GM19468 (cell line): Measurements from ENCODE around the gene TRIP11.

Source experiments
- ATAC-seq: cut with Tn5 transposase; IDR thresholded peaks from one replicate; pipeline ENCODE4 v1.9.1; 2021; ENCODE audit warnings: mild to moderate bottlenecking, moderate library complexity, moderate number of reproducible peaks; ENCODE audit not compliant: unreplicated experiment; ENCODE audit errors: extremely low read depth

TRIP11 gene

DNA sequence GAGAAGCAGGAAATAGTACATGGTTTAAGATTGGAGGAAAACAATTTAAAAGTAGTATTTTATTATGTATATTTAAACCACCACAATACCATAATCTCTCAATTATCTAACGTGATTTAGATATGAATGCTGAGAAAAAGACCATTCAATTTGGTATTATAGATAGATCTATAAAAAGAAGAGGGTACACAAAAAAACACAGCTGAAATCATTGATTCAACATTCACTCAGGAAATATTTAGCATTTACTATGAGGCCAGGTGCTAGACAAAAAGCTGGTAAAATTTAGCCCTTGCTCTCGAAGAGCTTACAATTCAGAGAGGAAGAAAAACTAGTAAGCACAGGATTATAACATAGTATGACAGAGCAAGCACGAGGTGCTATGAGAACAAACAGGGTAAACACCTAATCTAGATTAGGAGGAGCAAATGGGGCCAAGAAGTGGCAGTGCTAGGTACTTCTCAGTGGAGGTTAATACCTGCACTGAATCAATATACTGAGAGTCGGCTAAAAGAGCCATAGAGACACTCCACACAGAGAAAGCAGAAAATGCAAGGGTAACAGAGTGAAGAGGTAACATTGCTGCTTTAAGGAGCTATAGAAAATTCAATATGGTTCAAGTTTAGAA is 27.6 kb downstream of the TRIP11 start:
- ATAC-seq: no peak

DNA sequence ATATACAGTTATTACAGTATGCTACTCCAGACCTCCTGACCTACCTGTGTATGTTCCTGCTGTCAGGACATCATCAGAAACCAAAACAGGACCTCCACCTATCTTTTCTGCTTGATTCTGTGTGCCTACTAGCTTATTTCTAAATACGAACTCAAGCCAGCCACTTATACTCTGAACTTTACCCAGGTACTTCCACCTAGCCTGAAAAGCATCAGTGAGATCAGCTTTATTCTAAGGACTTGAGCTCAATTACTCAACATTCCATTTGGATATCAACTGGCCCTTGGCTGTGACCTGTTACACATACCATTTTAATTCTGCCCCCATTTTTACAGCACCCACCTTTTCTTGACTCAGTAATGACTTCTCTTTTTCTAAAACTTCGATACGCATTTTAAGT is 29.2 kb downstream of the TRIP11 start:
- no peak for ATAC-seq

DNA sequence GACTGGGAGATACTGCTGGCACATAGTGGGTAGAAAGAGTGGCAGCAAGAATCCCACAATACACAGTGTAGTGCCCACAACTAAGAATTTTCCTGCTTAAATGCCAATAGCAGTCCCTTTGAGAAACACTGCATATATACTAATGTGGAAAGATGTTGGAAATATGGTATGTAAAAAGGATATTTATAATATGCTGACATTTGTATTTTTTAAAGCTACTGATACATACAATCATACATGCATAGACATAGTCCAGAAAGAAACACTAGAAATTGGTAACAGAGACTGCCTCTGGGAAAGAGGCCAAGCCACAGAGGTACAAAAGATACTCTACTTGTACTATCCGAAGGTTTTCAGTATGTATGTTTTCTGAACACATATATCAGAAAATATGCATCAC is 30.3 kb downstream of the TRIP11 start:
- ATAC-seq: no peak

DNA sequence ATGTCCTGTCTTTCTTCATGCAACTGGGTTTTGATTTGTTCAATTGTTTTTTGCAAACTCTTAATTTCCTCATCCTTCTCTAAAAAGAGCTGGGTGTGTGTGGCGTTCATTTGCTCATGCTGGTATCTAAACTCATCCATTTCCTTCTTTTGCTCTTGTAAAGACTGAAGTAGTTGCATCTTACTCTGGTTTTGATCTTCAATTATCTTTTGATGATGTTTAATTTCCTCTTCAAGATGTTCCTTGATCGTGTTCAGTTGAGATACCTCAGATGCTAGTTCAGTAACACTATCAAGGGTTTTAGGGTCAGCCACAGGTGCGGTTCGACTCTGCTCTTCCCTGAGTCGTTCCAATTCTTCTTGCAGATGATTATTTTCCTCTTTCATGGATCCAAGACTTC is 34.8 kb downstream of the TRIP11 start:
- no peak for ATAC-seq

DNA sequence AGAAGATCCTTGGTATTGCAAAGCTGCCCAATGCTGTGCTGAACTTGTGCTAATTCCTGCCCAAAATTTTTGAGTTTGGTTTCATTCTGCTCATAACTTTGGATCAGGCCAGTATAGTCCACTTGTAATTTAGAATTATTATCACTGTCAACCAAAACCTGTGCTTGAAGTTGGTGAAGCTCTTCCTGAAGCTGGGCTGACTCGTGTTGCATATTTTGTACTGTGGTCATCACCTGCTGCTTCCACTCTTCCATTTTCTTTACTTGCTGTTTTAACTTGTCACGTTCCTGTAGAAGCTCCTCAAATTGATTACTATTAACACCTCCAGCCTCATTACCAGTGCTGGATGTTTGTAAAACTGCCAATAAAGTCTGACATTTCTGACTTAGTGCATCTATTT is 35.8 kb downstream of the TRIP11 start:
- no peak for ATAC-seq

DNA sequence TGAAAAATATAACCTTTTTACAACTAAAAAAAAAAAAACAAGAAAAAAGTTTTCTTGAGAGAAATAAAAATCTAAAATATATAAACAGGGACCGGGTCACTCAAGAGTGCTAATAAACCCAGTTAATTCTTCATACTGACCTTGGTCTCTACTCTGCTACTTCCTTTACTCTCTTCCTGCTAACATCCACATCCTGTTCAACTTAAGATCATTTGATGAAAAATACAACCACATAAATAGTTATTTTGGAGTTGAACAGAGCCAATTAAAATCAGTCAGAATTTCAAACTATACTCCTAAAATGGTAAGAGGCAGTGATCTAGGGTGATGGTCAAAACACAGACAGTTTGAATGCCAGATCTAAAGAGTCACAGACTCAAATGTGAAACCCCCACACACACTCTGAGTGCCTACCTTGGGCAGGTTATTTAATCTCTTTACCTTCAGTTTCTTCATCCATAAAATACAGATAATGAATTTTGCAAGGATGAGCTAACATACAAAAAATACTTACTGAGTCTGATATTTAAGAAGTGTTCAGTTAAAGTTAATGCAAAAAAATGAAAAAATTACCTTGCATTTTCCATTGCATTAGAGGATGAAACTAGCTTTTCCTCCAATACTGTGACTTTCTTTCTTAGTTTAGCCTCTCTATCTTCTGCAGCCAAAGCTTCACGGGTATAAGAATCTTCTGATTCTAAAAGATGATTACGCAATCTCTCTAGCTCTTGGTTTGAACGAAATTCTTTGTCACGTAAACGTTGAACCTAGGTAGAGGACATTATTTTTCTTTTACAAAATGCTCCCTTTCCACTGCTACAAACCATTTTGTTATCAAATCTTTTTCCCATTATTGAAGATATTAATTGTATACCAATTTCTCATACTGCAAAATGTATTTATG is 40.9 kb downstream of the TRIP11 start:
- no peak for ATAC-seq

DNA sequence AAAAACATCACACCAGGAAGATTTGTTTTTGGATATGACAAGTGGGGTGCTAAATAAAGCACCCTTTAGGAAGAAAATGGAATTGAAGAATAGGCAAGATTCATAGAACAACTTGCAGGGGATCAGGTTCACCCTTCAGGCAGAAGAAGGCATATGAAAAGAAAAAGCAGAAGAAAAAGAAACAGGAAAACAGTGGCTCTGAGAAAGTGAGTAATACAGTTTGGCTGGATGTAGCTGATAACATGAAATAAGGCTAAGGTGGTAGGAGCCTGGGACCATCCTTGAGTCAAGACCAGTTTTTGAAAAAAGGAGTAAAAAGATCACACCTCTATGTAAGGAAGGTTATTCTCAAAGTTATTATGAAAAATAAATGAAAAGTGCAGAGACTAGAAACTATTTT is 42.4 kb downstream of the TRIP11 start:
- no peak for ATAC-seq

DNA sequence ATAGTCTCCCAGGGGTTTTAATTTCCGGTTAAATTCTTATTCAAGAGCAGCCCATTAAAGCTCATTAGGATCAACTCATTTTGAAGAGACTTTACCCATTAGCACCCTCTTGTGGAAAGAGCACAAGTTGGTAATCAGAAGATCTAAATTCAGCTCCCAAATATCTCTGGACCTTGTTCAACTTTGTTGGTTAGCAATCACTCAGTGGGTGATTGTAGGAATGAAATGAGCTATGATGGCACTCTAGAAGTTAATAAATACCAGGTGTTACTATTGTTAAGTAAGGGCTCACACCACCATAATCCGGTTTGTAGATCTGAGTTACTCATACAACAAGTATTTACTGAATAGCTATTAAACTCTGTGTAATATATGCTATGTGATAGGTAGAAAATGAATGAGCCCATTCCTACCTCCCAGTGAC is 42.9 kb downstream of the TRIP11 start:
- ATAC-seq: no peak

DNA sequence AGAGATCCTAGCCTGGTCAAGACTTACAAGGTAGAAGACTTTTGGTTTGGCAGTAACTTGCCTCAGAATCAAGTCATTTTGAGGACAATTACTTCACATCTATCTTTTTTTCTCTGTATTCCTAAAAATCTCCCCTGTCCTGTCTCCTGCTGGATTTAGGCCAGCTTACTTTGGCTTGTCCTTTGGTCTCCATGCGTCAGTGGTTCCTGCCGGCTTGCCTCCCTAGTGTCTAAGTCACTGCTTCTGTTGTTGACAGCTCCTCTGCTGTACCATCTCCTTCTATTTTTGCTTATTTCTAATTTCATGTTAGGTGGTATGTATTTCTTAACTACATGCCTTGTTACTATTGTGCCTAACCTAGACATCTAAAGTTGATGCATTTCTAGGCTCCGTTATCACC is 52.7 kb downstream of the TRIP11 start:
- no peak for ATAC-seq

DNA sequence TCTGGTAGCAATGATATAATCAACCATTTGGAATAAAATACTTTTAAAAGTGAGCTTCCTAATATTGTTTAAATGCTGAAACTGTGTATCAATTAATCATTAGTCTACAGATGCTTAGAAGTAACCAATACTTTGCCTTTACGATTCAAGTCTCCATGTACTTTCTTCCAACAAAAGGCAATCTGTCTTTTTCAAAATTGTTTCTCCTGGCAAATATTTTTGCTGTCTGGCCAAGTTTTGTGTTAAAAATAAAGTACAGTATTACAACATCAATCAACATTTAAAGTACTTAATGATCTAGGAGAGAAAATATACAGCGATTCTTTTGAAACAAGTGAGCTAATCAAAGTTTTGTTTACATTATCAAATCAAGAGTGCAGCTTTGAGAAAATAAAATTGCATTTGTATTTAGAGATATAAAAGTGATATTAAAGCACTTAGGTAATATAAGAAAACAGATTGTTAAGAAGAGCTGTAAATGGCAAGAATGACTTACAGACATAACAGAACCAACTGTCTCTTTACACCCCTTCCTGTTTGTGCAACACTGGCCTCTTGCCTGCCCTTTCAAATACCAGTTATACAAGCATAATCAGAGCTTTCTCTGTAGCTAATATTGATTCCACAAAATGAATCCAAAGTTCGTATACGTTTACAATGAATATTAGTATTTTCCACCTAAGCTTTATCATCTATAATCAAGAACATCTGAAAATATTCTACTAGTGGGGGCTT is 54.2 kb downstream of the TRIP11 start:
- no peak for ATAC-seq

DNA sequence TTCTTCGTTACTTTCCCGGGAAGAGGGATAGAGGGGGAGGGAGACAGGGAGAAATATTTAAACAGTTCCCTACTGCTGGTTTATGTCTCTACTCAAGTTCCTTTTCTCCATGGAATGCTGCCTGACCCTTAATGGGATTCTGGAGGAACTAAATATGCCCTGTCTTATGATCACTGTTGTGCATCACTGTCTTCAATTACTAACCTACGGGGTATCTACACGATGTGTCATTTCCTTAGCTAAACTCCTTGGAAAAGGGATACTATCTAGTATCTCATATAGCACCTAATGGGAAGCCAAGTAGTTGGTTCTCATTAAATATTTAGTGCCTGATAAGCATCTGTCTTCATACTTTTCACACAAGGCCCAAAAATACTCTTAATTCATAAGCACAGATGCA is 54.9 kb downstream of the TRIP11 start:
- no peak for ATAC-seq

DNA sequence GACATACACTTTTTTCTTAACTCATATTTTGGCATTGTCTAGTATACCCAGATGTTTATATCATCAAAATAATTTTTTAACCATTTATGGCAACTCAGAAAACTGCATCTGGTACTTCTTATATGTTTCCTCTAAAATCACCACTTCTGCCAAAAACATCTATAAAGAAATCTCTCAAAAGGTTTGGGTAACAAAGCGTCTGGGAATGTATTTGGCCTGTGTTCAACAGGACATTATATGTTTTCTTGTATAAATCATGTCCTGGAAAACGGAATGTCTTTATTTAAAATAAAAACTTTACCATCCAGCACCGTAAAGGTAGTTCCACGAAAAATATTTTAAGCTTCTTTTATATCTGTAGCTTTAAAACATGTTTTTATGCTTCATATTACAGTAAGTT is 56.3 kb downstream of the TRIP11 start:
- no peak for ATAC-seq

DNA sequence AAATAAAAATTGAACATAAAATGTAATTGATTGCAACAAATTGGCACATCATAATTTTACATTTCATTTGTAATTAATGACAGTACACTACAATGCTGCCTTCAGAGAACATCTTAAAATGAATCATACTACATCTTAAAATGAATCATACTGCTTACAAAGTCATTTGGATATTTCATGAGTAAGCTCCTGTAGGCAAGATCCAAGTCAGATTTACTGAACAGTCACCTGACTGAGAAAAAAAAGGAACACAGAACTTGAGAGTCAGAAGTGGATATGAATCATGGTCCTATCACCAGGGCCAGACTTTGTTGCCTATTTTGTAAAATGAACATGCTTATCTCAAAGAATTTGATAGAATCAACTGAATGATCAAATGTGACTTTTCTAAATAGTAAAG is 59.7 kb downstream of the TRIP11 start:
- ATAC-seq: no peak

DNA sequence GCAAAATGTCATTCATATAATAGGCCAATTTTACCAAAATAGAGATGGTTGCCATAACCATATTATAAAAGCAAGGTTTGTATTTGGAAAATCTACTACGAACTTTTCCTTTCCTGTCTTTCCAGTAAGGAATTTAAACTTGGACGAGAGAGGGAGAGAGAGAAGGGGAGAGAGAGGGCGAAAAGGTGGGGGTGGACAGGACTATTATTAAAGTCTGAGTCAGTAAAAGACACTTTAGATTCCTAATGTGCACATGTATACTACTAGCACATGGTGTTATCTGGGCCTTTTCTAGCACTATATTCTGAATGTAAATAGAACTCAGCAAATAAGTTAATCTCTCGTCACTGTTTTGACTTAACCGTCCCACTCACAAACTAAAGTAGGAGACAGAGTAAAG is 62.0 kb downstream of the TRIP11 start:
- ATAC-seq: no peak

DNA sequence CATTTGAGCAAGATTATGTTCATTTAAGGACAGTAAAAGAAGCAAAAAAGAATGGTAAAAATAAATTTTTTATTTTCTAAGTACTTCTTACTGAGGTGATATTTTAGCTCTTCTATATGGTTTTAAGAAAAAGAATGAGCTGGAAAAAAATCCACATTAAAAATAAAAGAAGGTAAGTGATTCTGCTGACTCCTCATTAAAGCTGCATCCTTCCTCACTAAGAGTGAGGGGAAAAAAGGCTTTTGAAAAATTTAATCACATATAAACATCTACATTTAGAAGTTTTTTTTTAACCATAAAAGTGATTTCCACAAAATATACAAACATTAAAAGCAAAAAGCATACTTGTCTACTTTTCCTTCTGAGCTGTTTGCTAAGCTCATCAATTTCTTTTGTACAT is 64.1 kb downstream of the TRIP11 start:
- ATAC-seq: no peak

DNA sequence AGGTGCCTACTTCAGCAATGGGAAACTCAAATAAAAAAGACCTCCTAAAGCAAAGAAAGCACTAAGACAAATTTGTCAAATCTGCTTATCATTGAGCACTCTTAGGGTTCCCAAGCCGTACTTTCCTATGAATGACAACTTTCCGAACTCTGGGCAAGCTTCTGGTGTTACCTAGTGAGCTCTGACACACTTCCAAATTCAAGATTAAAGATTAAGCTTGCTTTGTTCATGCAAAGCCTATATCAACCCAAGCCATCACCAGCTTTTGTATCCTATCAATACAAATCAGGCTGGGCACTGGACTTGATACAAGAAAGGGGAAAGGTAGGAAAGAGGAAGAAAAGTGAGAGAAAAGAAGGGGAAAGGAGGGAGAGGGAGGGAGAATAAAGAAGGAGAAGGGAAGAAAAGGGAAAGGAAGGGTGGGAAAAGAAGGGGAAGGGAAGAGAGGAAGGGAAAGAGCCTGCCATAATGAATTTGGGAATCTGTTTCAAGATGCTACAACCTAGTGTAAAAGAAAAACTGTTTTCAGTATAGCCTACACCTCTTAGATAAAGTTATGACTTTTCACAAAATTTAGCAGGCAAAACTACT is 68.6 kb downstream of the TRIP11 start:
- ATAC-seq: no peak

DNA sequence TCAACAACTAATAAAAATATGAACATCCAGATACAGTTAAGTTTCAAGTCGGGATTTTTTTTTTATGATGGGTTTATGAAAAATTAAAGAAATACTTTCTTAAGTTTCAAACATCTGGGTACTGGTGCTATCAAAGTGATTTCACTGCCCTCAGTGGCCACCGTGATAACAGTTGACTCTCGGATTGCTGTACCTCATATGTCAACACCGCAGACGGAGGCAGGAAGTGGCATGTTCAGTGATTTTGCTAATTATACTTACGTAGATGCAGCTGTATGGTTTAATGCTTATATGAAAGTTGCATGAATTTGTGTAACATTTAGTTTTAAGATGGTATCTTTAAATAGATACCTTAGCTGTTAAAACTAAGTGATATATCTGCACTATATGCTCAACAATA is 71.6 kb downstream of the TRIP11 start:
- no peak for ATAC-seq

DNA sequence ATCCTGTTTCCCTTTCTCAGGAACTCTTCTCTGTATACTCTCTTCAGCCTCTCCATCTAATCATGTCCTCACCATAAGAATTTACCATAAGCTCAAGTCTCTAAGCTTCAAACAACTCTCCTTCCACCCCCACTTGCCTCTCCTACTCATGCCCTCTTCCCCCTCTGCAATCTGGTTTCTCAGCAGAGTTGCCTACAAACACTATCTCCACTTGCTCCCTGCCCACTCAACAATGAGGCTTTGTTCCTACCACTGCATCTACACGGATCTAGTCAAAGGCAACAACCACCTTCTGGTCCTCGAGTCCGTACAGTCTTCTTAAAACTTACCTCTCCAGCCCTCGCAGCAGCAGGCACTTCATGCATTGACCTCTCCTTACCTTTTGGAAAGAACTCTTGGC is 75.1 kb downstream of the TRIP11 start:
- no peak for ATAC-seq

DNA sequence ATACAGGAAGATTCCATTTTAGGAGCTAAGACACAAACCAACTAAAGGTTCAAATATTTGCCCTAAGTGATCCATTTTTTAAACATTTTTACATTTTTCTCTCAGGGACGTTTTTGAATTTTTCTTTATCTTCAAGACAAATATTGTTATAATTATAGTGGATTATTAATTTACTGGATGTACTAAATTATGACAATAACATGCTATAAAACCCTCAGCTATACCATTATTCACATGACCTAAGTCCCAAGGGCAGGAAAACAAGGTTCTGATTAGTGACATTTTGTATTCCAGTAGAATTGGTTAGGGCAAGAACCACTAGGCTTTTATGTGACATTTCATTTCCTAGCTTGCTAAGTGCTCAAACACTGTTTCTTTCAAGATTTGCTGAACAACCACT is 75.8 kb downstream of the TRIP11 start:
- ATAC-seq: no peak

DNA sequence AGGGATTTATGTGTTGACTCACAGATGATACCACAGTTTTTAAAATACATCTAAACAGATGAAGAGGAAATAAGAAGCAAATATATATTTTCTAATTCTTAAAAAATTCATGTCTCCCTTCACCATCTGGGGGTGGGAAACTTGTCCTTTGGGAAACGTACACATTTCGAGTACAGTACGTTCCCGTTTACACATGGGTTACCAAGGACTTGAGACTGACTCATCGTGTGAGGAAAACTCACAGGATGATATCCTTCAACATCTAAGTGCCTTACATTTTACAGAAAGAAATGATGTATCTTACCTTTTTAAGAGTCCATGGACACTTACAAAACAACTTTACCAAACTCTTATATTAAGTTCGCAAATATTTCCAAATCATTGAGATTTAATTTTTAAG is 76.4 kb downstream of the TRIP11 start:
- no peak for ATAC-seq
